SH-SY5Y (cell line): Measurements from ENCODE around the gene CNTNAP5.

Source experiments
- GATA2 ChIP-seq: IDR thresholded peaks from 2 replicates; pipeline ENCODE4 v1.6.1; 2011; ENCODE audit warnings: mild to moderate bottlenecking, low read depth, low read length
- GATA3 ChIP-seq: IDR thresholded peaks from 2 replicates; pipeline ENCODE4 v1.6.1; 2011; ENCODE audit warnings: low read depth, mild to moderate bottlenecking, low read length, moderate library complexity

- TF ChIP-seq GATA2 (no peak), GATA3 (no peak)
Observed at GRCh38 chr2:124582387-124582786, 557.3 kb downstream of the CNTNAP5 start.
